ENCODE results near the gene MEG3. TPM values are rescaled to one million over a fixed set of nuclear protein-coding genes. Genes with fewer than 3 reads are reported as not detected.

The MEG3 gene
- total RNA-seq, 4 donors from 2014 or later = 34.1 to 265 (median 119) TPM

- no peak for DNase-seq
These were observed 70.6 kb downstream of the MEG3 start for GRCh38 chr14:100896369-100897060.

GRCh38 chr14:100898465-100898864, 72.5 kb downstream of the MEG3 start:
- DNase-seq = no peak
- intact Hi-C loops (cut with DNase I; ENCODE audit: low total_unique reads) = no loop called here
- no peaks in the 10 kb centered on the region for H3K9me3 ChIP-seq

More at GRCh38 chr14:100896369-100897060, 70.6 kb downstream of the MEG3 start:
- Histone ChIP-seq H3K36me3 (no peaks in the 10 kb centered on the region), H3K9me3 (no peaks in the 10 kb centered on the region), H3K4me1 (peaks cover 0 to 13% of the 10 kb centered on the region in 2 donors), H3K27me3 (no peaks in the 10 kb centered on the region), H3K27ac (no peak overlapping the region), H3K4me3 (no peak overlapping the region)
- intact Hi-C loops (cut with DNase I; ENCODE audit: low total_unique reads) = no loop called here
- no peak for TF ChIP-seq POLR2A (IDR thresholded peaks at IDR 0.05)
- no peak for TF ChIP-seq CTCF (IDR thresholded peaks at IDR 0.05)

GRCh38 chr14:100898935-100899883, 73.3 kb downstream of the MEG3 start:
- no peak for DNase-seq
- intact Hi-C loops (cut with DNase I; ENCODE audit: low total_unique reads) = no loop called here
- H3K4me3 ChIP-seq = no peak overlapping the region
- TF ChIP-seq POLR2A (IDR thresholded peaks at IDR 0.05) (no peak), CTCF (IDR thresholded peaks at IDR 0.05) (no peak)
- H3K4me1 ChIP-seq = peaks cover 0 to 13% of the 10 kb centered on the region in 2 donors
- H3K9me3 ChIP-seq = no peaks in the 10 kb centered on the region
- H3K27me3 ChIP-seq = no peaks in the 10 kb centered on the region
- H3K27ac ChIP-seq = peak overlapping the region; percentile 34 to 73
- H3K36me3 ChIP-seq = no peaks in the 10 kb centered on the region

More at GRCh38 chr14:100898465-100898864, 72.5 kb downstream of the MEG3 start:
- TF ChIP-seq POLR2A (IDR thresholded peaks at IDR 0.05) (no peak), CTCF (IDR thresholded peaks at IDR 0.05) (no peak)
- Histone ChIP-seq H3K4me3 (no peak overlapping the region), H3K27ac (no peak overlapping the region), H3K27me3 (no peaks in the 10 kb centered on the region), H3K36me3 (no peaks in the 10 kb centered on the region), H3K4me1 (peaks cover 0 to 13% of the 10 kb centered on the region in 2 donors)

- TF ChIP-seq CTCF (IDR thresholded peaks at IDR 0.05) = no peak
- TF ChIP-seq POLR2A (IDR thresholded peaks at IDR 0.05) = no peak
- no peak for DNase-seq
- Histone ChIP-seq H3K27me3 (no peaks in the 10 kb centered on the region), H3K27ac (peak overlapping the region; percentile 34 to 73), H3K9me3 (no peaks in the 10 kb centered on the region), H3K4me3 (no peak overlapping the region), H3K4me1 (peaks cover 0 to 13% of the 10 kb centered on the region in 2 donors), H3K36me3 (no peaks in the 10 kb centered on the region)
- intact Hi-C loops (cut with DNase I; ENCODE audit: low total_unique reads) = no loop called here
These were observed 74.2 kb downstream of the MEG3 start for GRCh38 chr14:100899884-100900771.
